K562 (cell line): ENCODE results near the gene PYHIN1. TPM values are rescaled to one million over a fixed set of nuclear protein-coding genes. Genes with fewer than 3 reads are reported as not detected.

Experiments
- ATAC-seq: fragments of 200-7000 bp; cut with Tn5 transposase; 3 replicates; pipeline ENCODE4 v1.9.1; 2020; ENCODE audit warnings: moderate library complexity
- BruUV-seq: library from RNA; stranded (reverse); fragments of 400-500 nt; replicated peaks from 2 replicates; lab custom pipeline; 2021; lab: Mats Ljungman, UMichigan
- CTCF ChIA-PET: fragments of 300-600 bp; formaldehyde crosslinking; extraction: SDS; loops from one replicate; lab custom pipeline; 2021; ENCODE audit warnings: low intra/inter-chr PET ratio; lab: Yijun Ruan, JAX
- POLR2A ChIA-PET: fragments of 300-600, 350-650 bp; sonication (Branson Sonifier 250); formaldehyde crosslinking; extraction: SDS; loops from one replicate; lab custom pipeline; 2021; ENCODE audit warnings: antibody characterized with exemption, inconsistent platforms; lab: Yijun Ruan, JAX
- DNase-seq, 4 experiments: peaks; one replicate each; pipeline versions ENCODE4 v3.0.0 to v3.0.0-alpha.2; 2011 to 2018; ENCODE audit warnings: low spot score in 3 of 4, mixed read lengths in 3 of 4; ENCODE audit errors: extremely low read depth in 1 of 4
- FAIRE-seq: peaks from 2 replicates; lab custom pipeline; 2011; peaks lifted over from hg19 to GRCh38; lab: Jason Lieb, UNC
- H2AFZ ChIP-seq: 2 replicates; pipeline ENCODE4 v1.6.0; 2011; ENCODE audit warnings: low read depth, low read length, control low read depth, inconsistent platforms
- H3K27ac ChIP-seq: fragments of 200-600 bp; 3 replicates; pipeline ENCODE4 v1.8.0; 2011; ENCODE audit warnings: low read depth, mild to moderate bottlenecking, control low read depth, inconsistent platforms, low read length, moderate library complexity, mixed read lengths; ENCODE audit errors: extremely low read depth
- H3K27me3 ChIP-seq, 2 experiments: fragments of 300-600 bp in 1 of 2; 2 replicates in 1 of 2; 3 replicates in 1 of 2; pipeline versions ENCODE4 v1.6.0 to v1.8.0; 2011; ENCODE audit warnings: inconsistent platforms in 2 of 2, low read length in 2 of 2, mild to moderate bottlenecking in 1 of 2, mixed read lengths in 1 of 2, moderate library complexity in 1 of 2; ENCODE audit not compliant: control insufficient read depth in 2 of 2, insufficient read depth in 2 of 2
- H3K36me3 ChIP-seq: fragments of 300-600 bp; 3 replicates; pipeline ENCODE4 v1.8.0; 2011; ENCODE audit warnings: mild to moderate bottlenecking, low read length, inconsistent platforms; ENCODE audit not compliant: control insufficient read depth, insufficient read depth
- H3K4me1 ChIP-seq, 2 experiments: fragments of 200-600 bp in 1 of 2; replicated peaks in 1 of 2; 2 replicates in 1 of 2; 3 replicates in 1 of 2; pipeline versions ENCODE4 v1.5.1 to v1.8.0; 2011; ENCODE audit warnings: inconsistent platforms in 2 of 2, low read length in 2 of 2, mild to moderate bottlenecking in 1 of 2, mixed read lengths in 1 of 2, moderate library complexity in 1 of 2; ENCODE audit not compliant: control insufficient read depth in 2 of 2, insufficient read depth in 2 of 2
- H3K4me2 ChIP-seq: 2 replicates; pipeline ENCODE4 v1.6.1; 2011; ENCODE audit warnings: low read length, control low read depth, inconsistent platforms, mixed read lengths; ENCODE audit not compliant: insufficient read depth
- H3K4me3 ChIP-seq: fragments of 200-600 bp; sonication (generic), shearing (Covaris generic); 2 replicates; pipeline ENCODE4 v1.5.1; 2016; ENCODE audit warnings: control low read depth, inconsistent platforms
- H3K79me2 ChIP-seq: fragments of 200-600 bp; 3 replicates; pipeline ENCODE4 v1.8.0; 2011; ENCODE audit warnings: low read length, inconsistent platforms; ENCODE audit not compliant: control insufficient read depth, insufficient read depth
- H3K9ac ChIP-seq, 2 experiments: 2 replicates each; pipeline versions ENCODE4 v1.6.0 to v1.6.1; 2011; ENCODE audit warnings: low read depth in 2 of 2, low read length in 2 of 2, control low read depth in 1 of 2, inconsistent platforms in 1 of 2, mild to moderate bottlenecking in 1 of 2, mixed read lengths in 1 of 2; ENCODE audit not compliant: insufficient read depth in 1 of 2
- H3K9me1 ChIP-seq: one replicate; pipeline ENCODE4 v1.6.0; 2011; ENCODE audit warnings: inconsistent platforms, mild to moderate bottlenecking, low read length, moderate library complexity; ENCODE audit not compliant: control insufficient read depth, insufficient read depth
- H3K9me3 ChIP-seq: replicated peaks from 2 replicates; pipeline ENCODE4 v1.5.1; 2011; ENCODE audit warnings: low read depth, low read length, inconsistent platforms; ENCODE audit not compliant: control insufficient read depth, insufficient read depth
- H4K20me1 ChIP-seq: replicated peaks from 2 replicates; pipeline ENCODE4 v1.6.1; 2011; ENCODE audit warnings: low read length, inconsistent platforms, mixed read lengths; ENCODE audit not compliant: control insufficient read depth, insufficient read depth
- CBFA2T2 ChIP-seq: fragments of 450-650 bp; conservative IDR thresholded peaks from 2 replicates; pipeline ENCODE4 v1.6.1; 2017; ENCODE audit warnings: mild to moderate bottlenecking
- CEBPZ ChIP-seq: fragments of 150-350 bp; IDR thresholded peaks from 2 replicates; pipeline ENCODE4 v1.6.1; 2014; ENCODE audit warnings: low read depth, mild to moderate bottlenecking, low read length, borderline replicate concordance
- E2F1 ChIP-seq: sonication (generic); formaldehyde crosslinking; IDR thresholded peaks from 2 replicates; pipeline ENCODE4 v1.8.1; 2023; ENCODE audit warnings: mild to moderate bottlenecking, missing genetic modification reagents, moderate library complexity
- ELK3 ChIP-seq: fragments of 450-650 bp; formaldehyde crosslinking; IDR thresholded peaks from 2 replicates; pipeline ENCODE4 v1.4.0; 2020; ENCODE audit warnings: mild to moderate bottlenecking
- FOS ChIP-seq: IDR thresholded peaks from 3 replicates; pipeline ENCODE4 v1.6.1; 2011; ENCODE audit not compliant: insufficient read length; ENCODE audit errors: extremely low read depth
- KHSRP ChIP-seq: fragments of 450-650 bp; IDR thresholded peaks from 2 replicates; pipeline ENCODE4 v1.6.1; 2017
- POLR2A ChIP-seq: fragments of 450-650 bp; conservative IDR thresholded peaks from 2 replicates; pipeline ENCODE4 v1.6.1; 2016
- RERE ChIP-seq: sonication (generic); formaldehyde crosslinking; IDR thresholded peaks from 2 replicates; pipeline ENCODE4 v1.8.0; 2023; ENCODE audit warnings: missing genetic modification reagents, mild to moderate bottlenecking, borderline replicate concordance
- SMAD1 ChIP-seq: fragments of 150-350 bp; IDR thresholded peaks from 2 replicates; pipeline ENCODE4 v1.6.1; 2014; ENCODE audit warnings: low read length, low read depth; ENCODE audit not compliant: partially characterized antibody
- TBP ChIP-seq: optimal IDR thresholded peaks from 2 replicates; pipeline ENCODE3; 2011; ENCODE audit warnings: low read depth, low read length, improper control_type of control experiment
- TEAD4 ChIP-seq, 2 experiments: sonication (generic) in 1 of 2; formaldehyde crosslinking in 1 of 2; IDR thresholded peaks; 2 replicates each; pipeline versions ENCODE4 v1.6.1 to v1.8.0; 2012 to 2022; ENCODE audit warnings: borderline replicate concordance in 1 of 2, inconsistent platforms in 1 of 2, low read length in 1 of 2, mild to moderate bottlenecking in 1 of 2, missing genetic modification reagents in 1 of 2
- YBX1 ChIP-seq: fragments of 450-650 bp; IDR thresholded peaks from 2 replicates; pipeline ENCODE4 v1.7.1; 2016; ENCODE audit warnings: mild to moderate bottlenecking
- ZBED1 ChIP-seq: IDR thresholded peaks from 2 replicates; pipeline ENCODE4 v1.6.1; 2014
- WGBS: fragments of 100-300 bp; shearing (Covaris generic); methylation state at CpG from one replicate; pipeline ENCODE4 v1.1.6; 2016; ENCODE audit warnings: low coverage, mixed read lengths; ENCODE audit not compliant: insufficient coverage; ENCODE audit errors: missing lambda C conversion rate; 5-methylcytosine and 5-hydroxymethylcytosine counted together
- in situ Hi-C: fragments of 300-500 bp; cut with MboI; formaldehyde crosslinking; loops from 4 replicates; pipeline ENCODE4 v1.15.0; 2018; ENCODE audit warnings: inconsistent platforms, mixed read lengths
- intact Hi-C: fragments of 100-400 bp; cut with micrococcal nuclease; formaldehyde crosslinking; loops from 2 replicates; pipeline ENCODE4 v1.14.2; 2022
- polyA plus RNA-seq, 8 experiments: library from polyadenylated mRNA; depleted of rRNA in 4 of 8; stranded (reverse) in 5 of 8; unstranded in 3 of 8; fragments of >200 nt; fragmentation: Nextera tagmentation in 2 of 8; fragmentation: Illumina TruSeq in 1 of 8; extraction: Ambion mirVana in 2 of 8; extraction: Trizol in 1 of 8; gene quantifications; 2 replicates each; pipeline versions ENCODE4 v1.2.1 to v1.2.3, GENCODE V29; 2011 to 2014; ENCODE audit warnings: inconsistent platforms in 1 of 8, missing spikeins in 1 of 8
- total RNA-seq, 7 experiments: library from RNA; depleted of rRNA in 6 of 7; stranded (reverse); fragments of >200 nt in 6 of 7; fragmentation: Illumina TruSeq in 2 of 7; extraction: Trizol in 2 of 7; gene quantifications; 2 replicates each; pipeline versions ENCODE4 v1.2.1 to v1.2.3, GENCODE V29; 2011 to 2021; ENCODE audit warnings: low replicate concordance in 1 of 7

PYHIN1 gene
- total and polyA plus RNA-seq, 9 of the 15 experiments (the other 6 are each of a cell fraction or from before 2014, with no cell fraction given) = not detected

- Histone ChIP-seq H3K79me2 (no peaks in the 10 kb centered on the region), H3K9me3 (no peaks in the 10 kb centered on the region), H2AFZ (no peak overlapping the region), H3K9ac (no peak overlapping the region), H3K4me1 (no peaks in the 10 kb centered on the region), H3K9me1 (no peaks in the 10 kb centered on the region), H3K4me2 (no peak overlapping the region), H3K27ac (no peak overlapping the region), H4K20me1 (no peaks in the 10 kb centered on the region), H3K27me3 (no peaks in the 10 kb centered on the region), H3K4me3 (no peak overlapping the region), H3K36me3 (no peaks in the 10 kb centered on the region)
- no peak for ATAC-seq
- intact Hi-C loops (no loop called here), in situ Hi-C loops (no loop called here)
- ChIA-PET POLR2A (no interaction called here), CTCF (no interaction called here)
- WGBS = 0% methylated on average over 1 of the region's 1 CpG
- no peak for FAIRE-seq
- BruUV-seq = no TSS peak
- no peak for DNase-seq
- TF ChIP-seq KHSRP (no peak), ZBED1 (no peak), RERE (CRISPR knock-in tag) (no peak), CEBPZ (no peak), FOS (no peak), POLR2A (no peak), SMAD1 (no peak), CBFA2T2 (no peak), E2F1 (no peak), TBP (no peak), TEAD4 (IDR thresholded peaks at IDR 0.05; ENCODE audit: low read length) (no peak), TEAD4 (CRISPR knock-in tag; IDR thresholded peaks at IDR 0.05; ENCODE audit: borderline replicate concordance) (no peak), ELK3 (no peak), YBX1 (no peak)
Observed at GRCh38 chr1:158943059-158943458, 11.7 kb downstream of the PYHIN1 start.
